EH (cell line): ENCODE results near the gene GARNL3.

Source experiments
- DNase-seq: peaks from one replicate; pipeline ENCODE4 v3.0.0-alpha.2; 2015; ENCODE audit warnings: low read depth

The GARNL3 gene

DNA sequence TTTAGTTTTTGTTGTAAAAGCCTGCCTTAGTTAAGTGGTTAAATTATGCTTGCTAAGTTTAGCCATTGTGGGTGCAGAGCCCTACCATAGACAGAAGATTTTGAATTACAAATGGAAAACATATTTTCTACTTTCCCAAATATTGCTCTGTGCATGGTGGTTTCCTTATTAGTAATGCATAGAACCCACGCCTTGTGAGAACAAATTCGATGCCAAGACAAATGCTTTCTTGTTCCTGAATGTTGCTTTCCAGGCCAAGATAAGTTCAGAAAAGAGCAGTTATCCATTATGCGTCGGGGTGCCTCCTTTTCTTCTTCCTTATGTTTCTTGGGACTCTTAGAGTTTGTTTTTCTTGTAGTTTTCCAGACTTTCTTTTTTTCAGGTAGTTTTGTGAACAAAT, 31.0 kb upstream of the GARNL3 start:
- DNase-seq: no peak

GRCh38 chr9:127233989-127234388, 30.6 kb upstream of the GARNL3 start:
- no peak for DNase-seq

DNA sequence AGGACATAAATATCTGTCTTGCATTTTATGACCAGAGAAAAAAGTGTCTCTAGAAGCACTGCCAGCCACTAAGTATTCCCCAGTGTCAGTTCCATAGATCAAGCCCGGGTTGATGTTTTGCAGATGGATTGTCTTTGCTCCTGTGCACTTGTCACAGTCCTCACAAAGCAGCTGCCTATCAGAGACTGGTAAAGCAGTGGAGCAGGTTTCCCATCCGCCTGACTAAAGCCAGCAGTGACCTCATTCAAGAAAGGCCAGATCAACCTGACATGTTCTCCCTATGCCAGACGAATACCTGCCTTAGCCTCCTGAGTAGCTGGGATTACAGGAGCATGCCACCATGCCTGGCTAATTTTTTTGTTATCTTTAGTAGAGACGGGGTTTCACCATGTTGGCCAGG, 26.8 kb upstream of the GARNL3 start:
- DNase-seq: no peak

DNA sequence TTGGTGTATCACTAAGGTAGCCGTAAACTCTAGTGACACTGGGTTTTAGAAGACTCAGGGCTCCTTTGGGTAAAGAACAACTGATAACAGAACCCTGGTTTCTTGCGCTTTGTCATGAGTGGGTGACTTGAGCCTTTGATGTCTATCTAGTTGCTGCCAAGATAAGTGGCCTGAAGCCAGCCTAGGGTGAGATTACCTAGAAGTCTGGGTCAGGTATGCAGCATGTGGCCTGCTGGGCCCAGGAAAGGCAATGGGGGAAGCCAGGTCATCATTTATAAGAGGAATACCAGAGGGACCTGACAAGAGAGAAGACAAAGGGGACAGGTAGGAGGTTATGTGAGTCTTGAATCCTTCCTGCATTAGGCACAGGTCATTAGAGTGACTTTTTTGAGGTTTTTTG, 23.2 kb upstream of the GARNL3 start:
- no peak for DNase-seq

DNA sequence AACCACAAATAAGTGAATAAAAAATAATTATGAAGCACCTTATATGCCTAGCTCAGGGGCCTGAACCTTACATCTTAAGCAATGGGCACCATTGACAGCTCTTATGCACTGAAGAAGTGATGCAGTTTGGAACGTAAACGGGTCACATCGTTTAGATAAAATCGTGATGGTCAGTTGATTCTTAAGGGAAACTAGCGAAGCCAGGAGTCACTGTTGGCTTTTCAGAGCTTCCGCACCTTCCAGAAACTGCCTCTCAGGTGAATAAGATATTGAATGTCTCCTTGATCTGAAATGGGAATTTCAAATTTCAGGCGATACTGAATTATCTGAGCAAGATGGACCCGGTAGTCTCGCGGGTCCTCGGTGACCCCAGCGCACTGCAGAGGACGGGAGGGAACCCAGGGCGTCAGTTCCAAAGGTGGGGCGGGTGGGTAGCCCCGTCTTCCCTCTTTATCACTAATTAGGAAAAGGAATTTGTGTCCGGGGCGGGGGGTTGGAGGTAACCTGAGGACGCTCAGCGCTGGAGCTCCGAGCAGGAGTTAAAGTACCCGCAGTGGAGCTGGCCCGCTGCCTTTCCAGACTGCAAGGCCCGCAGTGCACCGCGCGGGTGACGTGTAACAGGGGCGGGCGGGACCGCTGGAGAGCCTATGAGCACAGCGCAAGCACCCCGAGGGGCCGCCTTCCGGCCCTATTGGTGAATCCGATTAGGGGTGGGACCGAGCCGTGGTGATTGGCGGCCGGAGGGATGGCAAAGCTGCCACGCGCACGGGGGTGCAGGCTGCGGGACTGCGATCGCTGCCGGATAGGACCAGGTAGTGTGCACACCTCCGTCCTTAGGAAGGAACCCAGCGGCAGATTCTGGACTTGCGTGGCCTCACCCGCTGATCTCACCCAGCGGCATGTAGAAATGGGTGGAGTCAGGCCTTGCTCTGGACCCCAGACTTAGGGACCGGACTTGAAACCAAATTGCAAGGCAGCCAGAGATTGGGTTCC, 19.7 kb upstream of the GARNL3 start:
- peak; percentile 94 for DNase-seq

DNA sequence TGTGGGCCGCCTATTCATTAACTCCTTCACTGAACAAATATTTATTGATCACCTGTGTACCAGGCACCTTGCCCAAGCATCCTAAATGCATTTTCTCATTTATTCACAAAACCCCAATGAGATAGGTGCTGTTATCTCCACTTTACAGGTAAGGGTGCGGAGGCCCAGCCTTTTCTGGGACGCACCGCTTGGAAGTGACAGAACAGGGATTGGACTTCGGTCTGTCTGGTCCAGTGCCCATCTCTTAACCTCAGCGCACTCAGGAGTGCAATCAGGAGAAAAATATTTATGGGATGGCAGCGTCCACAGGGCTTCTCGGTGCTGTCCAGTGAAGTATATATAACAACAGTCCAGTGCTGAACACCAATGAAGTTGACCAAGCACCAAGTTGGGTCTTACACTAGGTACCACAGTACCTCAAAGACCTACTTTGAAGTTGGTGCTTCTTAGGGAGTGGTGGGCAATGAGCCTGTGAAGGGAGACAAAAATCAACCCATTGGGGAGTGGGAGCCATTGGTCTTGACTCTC, 18.9 kb upstream of the GARNL3 start:
- DNase-seq: no peak

- no peak for DNase-seq
These were observed 16.3 kb upstream of the GARNL3 start for GRCh38 chr9:127248241-127248640.

DNA sequence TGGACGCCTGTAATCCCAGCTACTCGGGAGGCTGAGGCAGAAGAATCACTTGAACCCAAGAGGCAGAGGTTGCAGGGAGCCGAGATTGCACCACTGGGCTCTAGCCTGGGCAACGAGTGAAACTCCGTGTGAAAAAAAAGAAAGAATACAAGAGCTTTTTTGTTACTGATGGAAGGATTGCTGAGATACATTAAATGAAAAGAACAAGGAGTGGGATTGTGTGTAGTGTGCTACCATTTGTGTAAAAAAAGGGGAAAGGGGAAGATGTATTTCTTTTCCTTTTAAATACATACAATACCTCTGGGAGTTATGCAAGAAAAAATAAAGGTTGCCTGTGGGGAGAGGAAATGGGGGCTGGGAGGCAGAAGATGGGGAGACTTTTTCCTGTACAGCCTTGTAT, 14.7 kb upstream of the GARNL3 start:
- no peak for DNase-seq

GRCh38 chr9:127250896-127251391, 13.6 kb upstream of the GARNL3 start:
- DNase-seq: no peak

DNA sequence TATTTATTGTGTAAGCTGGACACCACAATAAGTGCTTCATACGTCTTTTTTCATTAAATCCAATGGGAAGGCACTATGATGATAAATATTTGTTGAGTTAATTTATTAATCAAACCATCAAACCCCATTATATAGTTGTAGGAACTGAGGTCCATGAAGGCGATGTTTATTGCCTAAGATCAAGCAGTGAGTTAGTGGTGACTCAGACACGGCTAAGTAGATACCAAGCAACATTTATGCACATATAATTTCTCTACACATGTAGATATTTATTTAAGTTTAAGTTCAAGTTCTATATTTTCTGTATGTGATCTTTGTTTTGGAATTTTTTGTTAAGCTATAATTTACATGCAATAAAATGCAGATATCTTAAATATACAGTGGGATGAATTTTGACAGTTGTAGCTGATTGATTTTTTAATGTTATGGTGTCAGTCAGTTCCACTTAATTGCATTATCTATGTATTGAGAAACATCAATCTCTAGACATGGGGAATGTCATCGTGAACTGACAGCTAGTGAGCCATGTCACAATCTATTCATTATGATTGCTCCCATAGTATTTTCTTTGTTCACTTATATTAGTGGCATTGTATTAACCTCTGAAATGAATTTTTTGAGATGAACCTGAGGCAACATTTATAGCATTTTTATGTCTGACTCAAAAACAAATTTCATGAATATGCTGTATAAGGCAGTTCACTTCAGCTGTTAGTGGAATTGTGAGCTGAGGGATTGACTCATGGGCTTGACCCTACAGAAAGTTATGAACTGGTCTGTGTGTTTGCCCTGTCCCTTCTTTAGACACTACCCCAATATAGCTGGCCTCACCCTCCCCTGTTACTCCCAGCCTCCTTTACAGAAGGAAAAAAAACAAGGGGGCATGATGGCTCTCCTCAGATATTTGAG, 11.9 kb upstream of the GARNL3 start:
- no peak for DNase-seq

GRCh38 chr9:127253446-127253845, 11.1 kb upstream of the GARNL3 start:
- DNase-seq: no peak

DNA sequence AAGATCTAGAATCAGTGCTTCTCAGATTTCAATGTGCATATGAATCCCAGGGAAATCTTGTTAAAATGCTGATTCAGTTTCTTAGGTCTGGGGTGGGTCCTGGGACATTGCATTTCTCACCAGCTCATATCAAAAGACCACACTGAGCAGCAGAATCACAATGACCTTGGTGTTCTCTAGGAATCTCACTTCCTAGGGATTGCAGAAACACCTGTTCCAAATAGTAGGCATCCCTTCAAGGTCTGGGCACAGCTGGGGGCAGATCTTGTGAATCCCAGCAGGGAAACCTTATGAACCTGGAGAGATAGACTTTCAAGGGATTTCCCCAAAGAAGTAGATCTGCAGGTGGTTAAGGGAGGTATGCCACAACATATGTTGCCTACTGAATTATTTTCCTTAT, 8.9 kb upstream of the GARNL3 start:
- no peak for DNase-seq

DNA sequence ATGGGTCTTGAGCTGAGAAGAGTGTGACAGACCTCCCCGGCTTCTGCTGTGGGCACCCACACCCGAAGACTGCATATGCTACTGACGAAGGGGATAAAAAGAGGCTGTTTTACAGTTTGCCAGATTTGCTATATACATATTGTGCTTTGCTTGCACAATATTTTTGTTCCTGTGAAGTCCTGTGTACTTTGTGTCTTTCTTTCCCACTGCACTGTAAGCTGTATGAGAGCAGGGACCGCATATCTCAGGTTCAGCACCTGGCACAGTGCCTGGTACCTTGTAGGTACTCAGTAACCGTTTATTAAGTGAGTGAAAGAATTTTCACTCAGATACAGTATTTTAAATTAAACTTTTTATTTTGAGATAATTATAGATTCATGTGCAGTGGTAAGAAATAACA, 8.2 kb upstream of the GARNL3 start:
- no peak for DNase-seq

GRCh38 chr9:127258606-127259471, 5.7 kb upstream of the GARNL3 start:
- no peak for DNase-seq

DNA sequence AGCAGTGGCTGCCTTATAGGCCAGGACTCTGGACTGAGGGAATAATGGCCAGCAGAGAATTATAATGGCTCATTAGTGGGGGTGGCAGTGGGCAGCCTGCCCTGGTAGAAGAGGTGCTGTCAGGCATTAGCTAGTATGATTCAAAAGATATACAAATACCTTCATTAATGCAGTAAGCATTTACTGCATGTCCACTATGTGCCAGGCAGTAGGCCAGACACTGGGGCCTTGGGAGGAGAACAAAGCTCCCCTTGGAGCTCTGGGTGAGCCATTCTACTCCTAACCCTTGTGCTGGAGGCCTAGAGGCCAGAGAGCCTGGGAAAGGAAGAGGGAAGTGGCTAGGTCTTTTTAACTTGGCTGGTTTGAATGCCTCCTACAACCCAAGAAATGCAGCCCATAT, 2.0 kb upstream of the GARNL3 start:
- DNase-seq: no peak

GRCh38 chr9:127263237-127263636, 1.3 kb upstream of the GARNL3 start:
- no peak for DNase-seq

DNA sequence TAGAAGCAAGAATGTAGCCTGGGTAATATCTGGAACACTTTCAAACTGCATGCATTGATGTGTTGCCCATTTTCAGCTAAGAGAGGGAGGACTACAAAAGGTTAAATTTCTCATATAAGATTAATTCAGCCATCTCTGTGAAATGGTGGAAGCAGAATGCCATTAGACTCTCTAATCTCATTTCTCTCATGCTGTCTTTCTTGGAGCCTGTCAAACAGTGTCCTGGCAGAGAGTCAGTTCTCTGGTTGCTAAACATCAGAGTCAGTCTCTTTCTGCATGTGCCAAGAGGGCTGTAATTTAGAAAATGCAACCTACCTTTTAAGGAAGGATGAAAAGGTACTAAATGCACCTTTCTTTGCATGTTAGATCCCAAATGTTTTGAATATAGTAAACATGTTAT, 910 bp upstream of the GARNL3 start:
- no peak for DNase-seq

DNA sequence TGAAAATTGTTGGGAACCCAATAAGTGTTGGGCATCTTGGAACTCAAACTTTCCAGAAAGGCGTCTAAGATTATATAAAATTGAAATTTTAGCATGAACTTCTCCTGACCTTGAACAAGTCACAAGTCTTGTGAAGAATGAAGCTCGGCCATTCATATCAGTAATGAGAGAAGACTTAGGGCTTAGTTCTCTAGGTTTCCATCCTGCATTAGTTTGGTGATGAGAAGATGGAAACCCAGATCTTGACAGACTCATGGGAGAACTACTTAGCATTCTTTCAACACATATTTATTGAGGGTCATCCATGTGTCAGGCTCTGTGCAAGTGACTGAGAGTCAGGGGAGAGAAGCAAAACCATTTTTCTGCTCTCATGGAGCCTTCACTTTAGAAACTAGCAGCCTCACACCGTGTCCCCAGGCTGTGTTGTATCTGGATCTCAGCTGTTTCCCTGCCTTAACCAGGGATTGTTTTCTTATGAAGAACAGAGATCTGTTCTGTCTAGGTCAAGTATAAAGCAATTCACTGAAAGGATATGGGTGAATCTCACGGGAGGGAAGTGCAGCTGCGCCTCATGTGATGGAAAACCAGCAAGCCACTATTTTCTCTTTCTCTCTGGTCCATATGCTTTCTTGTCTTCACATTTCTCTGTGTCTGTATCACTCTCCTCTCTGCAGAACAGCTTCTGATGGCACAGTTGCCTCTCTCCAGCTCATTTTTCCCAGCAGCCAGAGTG, 3.4 kb downstream of the GARNL3 start:
- DNase-seq: peak; percentile 7

DNA sequence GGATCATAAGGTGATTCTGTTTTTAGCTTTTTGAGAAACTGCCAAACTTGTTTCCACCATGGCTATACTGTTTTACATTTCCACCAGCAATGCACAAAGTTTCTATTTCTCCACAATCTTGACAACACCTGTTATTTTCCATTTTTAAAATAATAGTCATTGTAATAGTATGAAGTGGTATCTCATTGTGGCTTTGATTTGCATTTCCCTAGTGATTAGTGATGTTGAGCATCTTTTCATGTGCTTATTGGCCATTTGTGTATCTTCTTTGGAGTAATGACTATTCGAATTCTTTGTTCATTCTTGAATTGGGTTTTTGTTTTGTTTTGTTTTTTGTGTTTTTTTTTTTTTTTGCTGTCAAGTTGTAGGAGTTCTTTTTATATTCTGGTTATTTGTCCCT, 4.9 kb downstream of the GARNL3 start:
- no peak for DNase-seq

DNA sequence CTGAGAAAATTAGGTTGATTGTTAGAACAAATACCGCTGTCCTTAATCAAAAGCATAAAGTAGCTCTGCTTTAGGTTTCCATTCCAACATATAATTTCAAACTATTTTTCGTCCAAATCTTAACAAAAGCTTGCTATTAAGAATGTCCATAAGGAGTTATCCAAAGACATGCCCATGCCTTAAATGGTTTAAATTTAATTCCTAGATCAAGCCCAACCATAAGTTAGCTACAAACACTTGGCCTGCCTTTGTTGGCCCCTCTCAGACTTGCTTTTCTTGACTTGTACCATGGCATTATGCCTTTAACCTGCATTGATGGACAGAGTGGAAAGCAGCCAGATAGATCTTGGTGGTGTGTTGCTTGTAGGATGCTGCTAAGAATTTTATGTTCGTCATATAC, 8.8 kb downstream of the GARNL3 start:
- DNase-seq: no peak

- no peak for DNase-seq
These were observed 12.5 kb downstream of the GARNL3 start for GRCh38 chr9:127277099-127277498.
